Activated CD4-positive, CD25-positive, alpha-beta regulatory T cell treated with anti-CD3 and anti-CD28 coated beads, Interleukin-2, amount 50 U/mL, for 16 hours (primary cell): ENCODE data around the gene TMEM183A.
"Not testable (repeated sequence)": the region's sequence is repeated elsewhere in the genome, so short reads cannot be mapped to it uniquely, and the experiment has no call there.

Experiments used
- DNase-seq: peaks from one replicate; pipeline ENCODE4 v3.0.0-alpha.2; 2020; ENCODE audit warnings: low read depth, low spot score

TMEM183A gene

DNA sequence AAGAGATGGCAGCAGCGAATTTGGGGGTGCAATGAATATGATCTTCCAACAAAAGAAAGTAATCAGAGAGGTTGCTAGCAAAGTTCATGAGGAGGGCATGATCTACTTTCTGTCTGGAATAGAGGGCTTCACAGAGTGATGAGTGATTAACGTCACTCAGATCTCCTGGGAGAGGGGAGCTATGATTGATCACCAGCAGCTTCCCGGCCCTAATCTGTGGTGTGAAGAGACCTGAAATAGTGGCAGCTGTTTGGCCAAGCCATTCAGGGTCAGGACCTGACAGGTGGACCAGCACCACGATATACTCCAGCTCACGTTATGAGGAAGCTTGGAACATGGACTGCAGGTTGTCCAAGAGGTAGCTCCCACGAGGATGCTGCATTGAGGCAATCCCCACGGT, 19.9 kb upstream of the TMEM183A start:
- DNase-seq, result no peak

DNA sequence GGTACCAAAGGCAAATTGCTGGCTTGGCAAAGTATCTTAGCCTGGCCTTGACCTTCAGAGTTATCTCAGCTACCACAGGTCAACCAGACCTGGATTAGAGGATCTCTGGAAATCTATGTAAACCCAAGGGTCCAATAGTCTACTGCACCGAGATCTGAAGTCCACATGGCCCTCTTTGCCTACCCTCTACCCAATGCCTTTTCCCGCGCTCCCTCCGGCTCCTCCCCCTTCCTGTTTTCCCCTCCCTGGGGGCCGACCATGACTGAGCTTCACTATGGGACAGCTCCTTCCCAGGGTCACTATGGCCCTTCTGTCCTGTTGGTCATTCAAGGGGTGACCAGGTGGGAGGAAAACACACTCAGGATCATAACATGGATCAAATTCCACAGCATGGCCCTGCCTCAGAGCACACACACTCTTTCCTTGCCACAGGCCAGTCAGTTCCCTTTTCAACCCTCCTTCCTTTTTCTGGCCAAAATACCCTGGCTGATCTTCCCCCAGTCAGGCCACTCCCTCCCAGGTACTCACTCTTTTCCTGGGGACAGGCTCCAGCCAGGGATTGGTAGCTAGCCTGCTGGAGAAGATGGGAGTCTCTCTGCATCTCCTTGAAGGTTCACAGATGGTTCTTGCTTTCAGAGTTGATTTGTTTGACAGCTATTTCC, 19.1 kb upstream of the TMEM183A start:
- DNase-seq, result no peak

GRCh38 chr1:202989879-202990278, 17.3 kb upstream of the TMEM183A start:
- no peak for DNase-seq

GRCh38 chr1:202991112-202991511, 16.1 kb upstream of the TMEM183A start:
- no peak for DNase-seq

DNA sequence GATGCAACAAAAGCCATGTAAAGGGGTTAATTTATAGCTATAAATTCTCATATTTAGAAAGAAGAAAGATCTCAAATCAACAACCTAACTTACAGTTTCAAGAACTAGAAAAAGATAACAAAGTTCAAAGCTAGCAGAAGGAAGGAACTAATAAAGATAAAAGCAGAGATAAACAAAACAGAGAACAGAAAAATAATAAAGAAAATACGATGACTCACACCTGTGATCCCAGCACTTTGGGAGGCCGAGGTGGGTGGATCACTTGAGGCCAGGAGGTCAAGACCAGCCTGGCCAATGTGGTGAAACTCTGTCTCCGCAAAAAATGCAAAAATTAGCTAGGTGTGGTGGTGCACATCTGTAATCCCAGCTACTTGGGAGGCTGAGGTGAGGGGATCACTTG, 12.4 kb upstream of the TMEM183A start:
- no peak for DNase-seq

GRCh38 chr1:202998836-202999750, 8.1 kb upstream of the TMEM183A start:
- peak; percentile 45 for DNase-seq

DNA sequence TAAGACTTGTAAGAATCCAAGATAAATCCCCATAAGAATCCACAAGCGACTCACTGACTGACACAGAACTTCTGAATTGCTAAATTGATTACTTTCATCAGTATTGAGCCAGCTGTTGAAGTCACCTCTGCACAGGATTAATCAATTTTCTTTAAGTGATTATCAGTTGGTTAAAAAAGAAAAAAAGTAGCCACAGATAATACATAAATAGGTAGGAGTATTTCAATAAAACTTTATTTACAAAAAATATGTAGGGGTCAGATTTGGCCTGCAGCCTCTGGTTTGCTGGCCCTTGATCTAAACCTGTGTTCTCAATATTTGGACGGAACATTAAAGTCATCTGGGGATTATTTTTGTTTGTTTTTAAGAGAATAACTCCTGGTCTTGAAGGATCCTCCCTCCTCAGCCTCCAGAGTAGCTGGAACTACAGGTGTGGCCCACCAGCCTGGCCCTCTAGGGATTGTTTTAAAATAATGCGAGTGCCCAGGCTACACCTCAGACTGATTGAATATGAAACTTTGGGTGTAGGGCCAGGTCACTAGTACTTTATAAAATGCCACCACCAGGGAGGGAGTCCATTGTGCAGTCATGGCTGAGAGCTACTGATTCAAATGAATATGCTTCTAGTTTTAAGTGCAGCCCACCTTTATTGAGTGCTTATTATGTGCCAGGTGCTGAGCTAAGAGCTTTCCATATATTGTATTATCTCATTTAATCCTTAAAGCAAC, 6.8 kb upstream of the TMEM183A start:
- no peak for DNase-seq

- DNase-seq, result no peak
Measured at GRCh38 chr1:203001986-203002385, 5.2 kb upstream of the TMEM183A start.

GRCh38 chr1:203002951-203003350, 4.2 kb upstream of the TMEM183A start:
- no peak for DNase-seq

DNA sequence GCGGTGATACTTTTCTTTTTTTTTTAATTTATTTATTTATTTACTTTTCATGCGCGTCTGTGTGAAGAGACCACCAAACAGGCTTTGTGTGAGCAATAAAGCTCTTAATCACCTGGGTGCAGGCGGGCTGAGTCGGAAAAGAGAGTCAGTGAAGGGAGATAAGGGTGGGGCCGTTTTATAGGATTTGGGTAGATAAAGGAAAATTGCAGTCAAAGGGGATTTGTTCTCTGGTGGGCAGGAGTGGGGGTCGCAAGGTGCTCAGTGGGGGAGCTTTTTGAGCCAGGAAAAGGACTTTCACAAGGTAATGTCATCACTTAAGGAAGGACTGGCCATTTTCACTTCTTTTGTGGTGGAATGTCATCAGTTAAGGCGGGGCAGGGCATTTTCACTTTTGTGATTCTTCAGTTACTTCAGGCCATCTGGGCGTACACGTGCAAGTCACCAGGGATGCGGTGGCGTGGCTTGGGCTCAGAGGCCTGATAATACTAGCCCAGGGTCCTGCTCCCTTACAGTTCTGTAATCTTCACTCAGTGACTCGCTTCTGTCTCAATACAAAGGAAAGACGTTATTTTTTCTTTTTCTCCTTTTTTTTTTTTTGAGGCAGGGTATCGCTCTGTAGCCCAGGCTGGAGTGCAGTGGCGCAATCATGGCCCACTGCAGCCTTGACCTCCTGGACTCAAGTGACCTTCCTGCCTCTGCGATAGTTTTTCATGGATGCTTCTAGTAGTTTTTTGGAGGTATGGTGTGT, 1.6 kb upstream of the TMEM183A start:
- not testable (repeated sequence) for DNase-seq

- DNase-seq, result no peak
Measured at GRCh38 chr1:203009185-203009584, 2.0 kb downstream of the TMEM183A start.

- DNase-seq, result no peak
Measured at GRCh38 chr1:203011582-203011981, 4.4 kb downstream of the TMEM183A start.

DNA sequence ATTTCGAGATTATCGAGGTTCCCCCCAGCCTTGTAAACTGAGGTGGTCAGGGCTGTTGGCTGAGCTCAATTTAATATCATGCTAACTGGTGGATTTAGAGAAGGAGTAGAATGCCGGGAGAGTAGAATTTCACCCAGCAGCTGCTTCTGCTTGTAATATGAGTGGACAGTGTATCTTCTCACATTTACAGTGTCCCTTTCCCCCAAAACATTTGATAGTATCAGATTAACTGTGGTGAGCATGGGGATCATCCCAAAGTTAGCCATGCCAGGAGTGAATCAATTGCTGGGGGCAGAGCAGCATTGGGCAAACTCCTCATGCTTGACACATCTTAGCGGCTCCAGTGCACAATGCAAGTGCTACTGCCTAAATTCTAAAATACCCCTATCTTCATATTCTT, 9.9 kb downstream of the TMEM183A start:
- DNase-seq, result no peak

DNA sequence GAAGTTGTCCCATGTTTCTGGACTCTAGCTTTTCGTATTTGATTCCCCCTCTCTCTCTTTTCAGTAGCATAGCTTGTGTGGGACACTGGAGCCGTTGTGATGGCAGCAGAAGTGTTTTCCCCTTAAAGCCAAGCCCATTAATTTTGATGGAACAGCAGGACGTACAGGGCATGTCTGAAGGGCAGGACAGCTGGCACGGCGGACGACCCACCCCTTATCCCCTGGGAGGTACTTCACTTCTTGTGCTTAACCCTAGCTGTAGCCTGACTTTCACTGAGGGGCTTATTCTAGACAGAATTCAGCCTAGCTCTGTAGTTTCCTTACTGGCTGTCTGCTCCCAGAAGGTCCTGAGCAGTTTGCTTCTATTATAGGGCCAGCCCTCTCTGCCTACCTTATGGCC, 10.5 kb downstream of the TMEM183A start:
- no peak for DNase-seq

DNA sequence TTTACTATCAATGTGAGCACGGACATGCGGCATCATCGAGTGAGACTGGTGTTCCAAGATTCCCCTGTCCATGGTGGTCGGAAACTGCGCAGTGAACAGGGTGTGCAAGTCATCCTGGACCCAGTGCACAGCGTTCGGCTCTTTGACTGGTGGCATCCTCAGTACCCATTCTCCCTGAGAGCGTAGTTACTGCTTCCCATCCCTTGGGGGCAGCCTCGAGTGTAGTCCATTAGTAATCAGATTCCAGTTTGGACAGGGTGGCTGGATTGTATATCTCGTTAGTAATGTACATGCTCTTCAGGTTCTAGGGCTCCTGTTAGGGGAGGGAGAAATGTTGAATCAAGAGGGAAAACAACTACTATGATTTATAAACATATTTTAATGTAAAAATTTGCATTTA, 15.7 kb downstream of the TMEM183A start:
- DNase-seq, result not testable (repeated sequence)

GRCh38 chr1:203025686-203026030, 18.5 kb downstream of the TMEM183A start:
- no peak for DNase-seq

DNA sequence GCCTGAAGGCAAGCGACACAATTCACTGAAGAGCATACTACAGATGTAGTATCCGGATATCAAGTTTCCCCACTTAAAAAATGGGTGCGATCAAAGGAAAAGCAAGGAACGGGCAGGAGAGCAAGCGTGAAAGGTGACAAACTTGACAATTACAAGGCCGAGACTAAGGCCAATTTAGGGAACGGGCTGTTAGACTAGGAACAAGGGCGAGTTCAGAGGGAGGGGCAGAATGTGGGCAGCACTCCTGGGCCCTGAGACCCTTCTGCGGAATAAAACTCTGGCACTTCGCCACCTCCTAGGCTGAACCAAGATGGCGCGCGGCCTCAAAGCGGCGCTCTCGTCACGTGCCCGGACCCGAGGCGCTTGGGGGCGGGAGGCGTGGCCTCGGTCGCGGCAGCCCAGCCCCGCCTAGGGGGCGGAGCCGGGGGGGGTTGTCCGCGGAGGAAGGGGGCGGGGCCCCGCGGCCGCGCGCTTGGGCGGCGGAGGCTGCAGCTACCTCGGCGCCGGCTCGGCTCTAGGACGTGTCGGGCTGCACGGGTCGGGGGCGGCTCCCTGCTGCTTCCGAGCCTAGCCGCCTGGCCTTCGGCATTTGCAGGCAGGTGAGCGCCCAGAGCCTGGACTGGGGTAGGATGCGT, 19.0 kb downstream of the TMEM183A start, which contains the start of gene PPFIA4:
Gene PPFIA4, plus strand, starts transcription at position 461 of the 635 bp plus-strand sequence. CDS start 12,518 bp downstream, outside the sequence.
- peak; percentile 58 for DNase-seq

GRCh38 chr1:203026666-203027663, 19.8 kb downstream of the TMEM183A start:
- no peak for DNase-seq

DNA sequence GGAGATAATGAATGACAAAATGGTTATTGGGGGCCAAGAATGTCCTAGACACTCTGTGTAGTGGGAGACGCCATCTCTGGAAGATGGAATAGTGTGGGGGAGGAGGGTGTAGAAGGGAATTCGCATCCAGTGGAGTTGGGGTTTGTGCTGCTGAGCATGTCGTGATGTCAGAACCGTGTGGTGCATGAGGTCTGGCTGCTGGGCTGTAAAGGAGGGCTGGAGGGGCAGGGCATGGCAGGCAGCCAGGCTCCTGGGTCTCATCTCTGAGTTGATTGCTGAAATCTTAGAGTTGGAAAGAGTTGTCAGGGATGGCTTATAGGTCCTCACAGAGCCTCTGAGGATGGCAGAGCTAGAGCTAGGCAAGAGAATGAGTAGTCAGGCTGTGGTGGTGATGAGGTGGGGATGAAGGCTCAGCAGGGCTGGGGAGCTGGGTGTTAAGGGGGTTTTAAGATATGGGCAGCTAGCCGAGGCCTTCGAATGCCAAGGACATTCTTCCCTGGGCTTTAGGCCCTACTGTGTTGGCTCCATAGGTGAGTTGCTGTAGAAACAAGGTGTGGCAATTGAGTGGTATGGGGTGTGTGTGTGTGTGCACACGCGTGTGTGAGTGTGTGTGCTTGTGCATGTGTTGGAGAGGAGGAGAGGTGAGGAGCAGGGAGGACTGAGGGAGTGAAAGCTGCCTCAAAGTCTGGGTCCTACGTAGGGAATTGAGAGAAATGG, 21.1 kb downstream of the TMEM183A start:
- no peak for DNase-seq
